GM18526 (cell line): ENCODE results near the gene PLCZ1.

ENCODE experiments used
- POLR2A ChIP-seq: IDR thresholded peaks from 3 replicates; pipeline ENCODE4 v1.6.1; 2011; ENCODE audit not compliant: insufficient read length; ENCODE audit errors: extremely low read depth

PLCZ1 gene

DNA sequence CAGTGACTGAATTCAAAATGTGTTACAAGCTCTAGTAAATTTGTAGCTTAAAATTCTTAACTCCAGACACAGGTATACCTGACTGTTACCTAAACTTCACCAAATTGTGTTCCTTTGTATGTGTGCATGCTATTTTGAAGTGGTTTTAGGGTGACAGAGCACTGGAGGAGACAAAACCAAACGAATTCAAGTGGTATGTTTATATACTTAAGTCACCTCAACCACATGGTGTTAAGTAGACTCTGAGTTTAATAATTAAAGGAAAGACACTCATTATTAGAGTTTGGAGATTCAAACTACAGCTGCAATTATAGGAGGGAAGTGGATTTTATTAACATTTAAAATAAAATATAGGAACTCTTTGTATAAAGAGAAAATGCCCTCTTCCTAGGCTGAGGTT lies 84.3 kb downstream of the PLCZ1 start:
- no peak for TF ChIP-seq POLR2A

DNA sequence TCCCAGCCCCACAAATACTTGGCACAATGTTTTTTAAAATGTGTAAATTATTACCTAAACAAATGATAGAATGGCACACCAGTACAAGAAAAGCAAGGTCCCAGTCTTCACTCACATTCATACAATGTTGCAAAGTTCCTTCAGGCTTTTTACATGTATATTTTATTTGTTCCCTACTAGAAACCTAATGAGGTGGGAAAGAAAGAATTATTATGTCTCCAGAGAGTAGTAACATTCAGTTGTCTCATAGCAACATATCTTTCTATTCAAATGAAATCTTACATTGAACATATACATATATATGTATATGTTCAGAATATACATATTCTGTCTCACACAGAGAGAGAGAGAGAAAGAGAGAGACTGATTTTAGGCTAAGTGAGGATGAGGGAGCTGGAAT lies 85.2 kb downstream of the PLCZ1 start:
- TF ChIP-seq POLR2A = no peak

DNA sequence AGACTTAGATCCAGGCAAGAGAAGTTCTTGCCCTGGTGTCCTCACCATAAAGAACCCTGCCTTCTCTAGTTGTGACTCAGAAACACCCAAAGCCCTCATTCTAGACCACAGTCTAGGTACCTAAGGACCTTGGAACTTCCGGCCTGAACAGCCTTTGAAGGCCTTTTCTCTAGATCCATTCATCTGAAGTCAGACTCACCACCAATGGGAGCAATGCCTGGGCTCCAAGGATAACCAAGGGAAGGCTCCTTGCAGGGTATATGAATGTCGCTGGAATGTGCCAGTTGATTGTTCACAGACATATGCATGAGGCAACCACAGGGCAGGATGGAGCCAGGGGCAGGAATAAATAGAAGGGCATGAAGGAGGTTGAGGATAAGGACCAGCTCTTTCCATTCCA lies 86.3 kb downstream of the PLCZ1 start:
- no peak for TF ChIP-seq POLR2A

DNA sequence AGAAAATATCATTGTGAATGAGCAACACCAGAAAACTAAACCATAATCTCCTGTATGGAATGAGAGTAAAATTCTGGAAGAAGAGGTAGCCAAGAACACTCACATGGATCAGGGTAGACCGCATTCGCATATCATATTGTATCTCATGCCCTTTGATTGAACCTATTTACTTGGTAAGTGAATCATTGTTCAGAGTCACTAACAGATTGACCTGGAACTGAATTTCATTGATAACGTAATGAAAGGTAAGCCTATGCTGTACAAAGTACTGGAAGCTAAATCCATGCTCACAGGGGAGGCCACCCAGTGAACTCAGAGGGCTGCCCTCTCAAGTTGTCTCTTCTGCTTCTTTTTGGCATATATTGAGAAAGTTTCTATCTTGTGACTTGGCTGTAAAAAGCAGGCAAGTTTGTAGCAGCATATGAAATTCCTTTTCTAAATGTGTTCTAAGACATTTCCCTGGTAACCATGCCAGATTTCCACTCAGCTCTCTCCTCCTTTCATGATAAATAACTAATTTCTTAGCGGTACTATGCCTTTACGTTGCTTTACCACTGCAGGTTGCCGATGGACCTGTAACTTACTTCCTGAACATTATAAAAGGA lies 91.4 kb downstream of the PLCZ1 start:
- TF ChIP-seq POLR2A = no peak

DNA sequence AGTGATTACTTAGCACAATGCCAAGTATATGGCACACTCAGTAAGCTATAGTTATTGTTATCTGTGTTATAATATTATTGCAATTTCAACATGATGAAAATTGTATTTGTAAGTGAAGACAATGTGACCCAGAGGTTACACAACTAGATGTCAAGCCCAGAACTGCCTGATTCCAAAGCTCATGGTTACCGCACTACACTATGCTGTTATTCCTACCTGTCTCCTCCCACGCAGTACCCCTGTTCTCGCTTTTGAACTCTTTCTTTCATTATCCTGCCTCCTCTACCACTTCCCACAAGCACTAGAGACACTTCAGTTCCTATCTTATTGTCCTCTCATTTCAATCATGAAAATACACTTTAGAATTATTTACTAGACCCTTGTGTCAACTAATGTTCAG lies 93.2 kb downstream of the PLCZ1 start:
- TF ChIP-seq POLR2A = no peak

DNA sequence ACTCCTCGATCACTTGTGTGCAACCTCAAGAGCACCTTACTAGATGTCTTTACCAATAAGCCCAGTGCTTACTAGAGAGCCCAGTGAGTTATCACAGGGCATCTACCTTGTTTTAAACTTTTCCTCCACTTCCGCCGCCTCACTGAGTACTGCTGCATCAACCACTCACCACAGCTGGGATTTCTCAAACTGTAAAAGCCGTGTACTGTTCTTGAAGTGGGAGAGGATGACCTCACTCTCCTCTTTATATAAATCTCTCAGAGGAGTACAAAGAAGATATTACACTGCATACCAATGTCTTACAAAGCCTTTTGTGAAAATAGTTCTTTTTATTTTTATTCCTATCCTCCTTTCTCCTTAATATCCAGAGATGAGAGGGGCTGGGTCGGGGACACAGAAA lies 94.1 kb downstream of the PLCZ1 start:
- TF ChIP-seq POLR2A = no peak

DNA sequence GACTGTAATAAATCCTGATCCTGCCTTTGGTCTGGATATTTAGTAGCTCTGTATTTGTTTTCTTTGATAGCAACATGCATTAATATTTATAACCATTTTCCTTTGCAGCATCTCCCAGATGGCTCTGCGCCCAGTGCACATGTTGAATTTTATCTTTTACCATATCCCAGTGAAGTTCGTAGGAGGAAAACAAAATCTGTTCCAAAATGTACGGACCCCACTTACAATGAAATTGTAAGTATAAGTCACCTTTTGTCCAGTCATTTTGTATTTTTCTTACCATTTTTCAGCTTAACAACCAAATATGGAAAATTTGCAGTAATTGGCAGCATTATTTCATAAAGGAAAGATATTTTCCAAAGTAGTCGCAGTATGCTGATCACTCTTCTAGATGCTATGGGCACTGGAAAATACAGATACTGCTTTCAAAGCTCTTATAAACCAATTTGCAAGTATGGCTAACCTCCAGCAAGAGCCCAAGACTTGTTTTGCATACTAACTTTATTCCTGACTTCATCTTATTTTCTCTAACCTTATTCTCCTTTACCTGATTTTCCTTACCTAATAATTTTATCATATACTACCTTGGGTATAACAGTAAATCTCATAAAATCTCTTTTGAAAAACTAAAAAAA lies 97.4 kb downstream of the PLCZ1 start:
- TF ChIP-seq POLR2A = no peak

DNA sequence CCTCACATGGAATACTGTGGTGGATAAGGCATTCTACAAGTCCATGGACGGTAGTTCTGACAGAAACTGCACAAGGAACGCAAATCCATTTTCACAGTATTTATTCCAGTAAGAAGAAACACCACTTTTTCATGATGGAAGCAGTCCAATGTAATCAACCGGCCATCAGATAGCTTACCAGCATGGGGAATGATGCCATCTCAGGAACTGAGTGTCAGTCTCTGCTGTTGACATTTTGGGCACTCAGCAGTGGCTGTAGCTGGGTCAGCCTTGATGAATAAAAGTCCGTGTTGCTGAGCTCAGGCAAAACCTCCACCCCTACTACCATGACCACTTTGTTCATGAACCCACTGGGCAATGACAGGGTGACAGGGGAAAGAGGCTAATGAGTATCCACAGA lies 103.4 kb downstream of the PLCZ1 start:
- no peak for TF ChIP-seq POLR2A
